PC-9 (cell line): Measurements from ENCODE around the gene OR13C5.

Experiments used
- CTCF ChIP-seq: fragments of 200-600 bp; sonication (generic); conservative IDR thresholded peaks from 2 replicates; pipeline ENCODE4 v1.6.1; 2017; ENCODE audit warnings: mixed run types, antibody characterized with exemption, mild to moderate bottlenecking, moderate library complexity
- EZH2 ChIP-seq: fragments of 200-600 bp; sonication (generic); IDR thresholded peaks from 2 replicates; pipeline ENCODE4 v1.8.0; 2017; ENCODE audit warnings: antibody characterized with exemption, low read depth

DNA sequence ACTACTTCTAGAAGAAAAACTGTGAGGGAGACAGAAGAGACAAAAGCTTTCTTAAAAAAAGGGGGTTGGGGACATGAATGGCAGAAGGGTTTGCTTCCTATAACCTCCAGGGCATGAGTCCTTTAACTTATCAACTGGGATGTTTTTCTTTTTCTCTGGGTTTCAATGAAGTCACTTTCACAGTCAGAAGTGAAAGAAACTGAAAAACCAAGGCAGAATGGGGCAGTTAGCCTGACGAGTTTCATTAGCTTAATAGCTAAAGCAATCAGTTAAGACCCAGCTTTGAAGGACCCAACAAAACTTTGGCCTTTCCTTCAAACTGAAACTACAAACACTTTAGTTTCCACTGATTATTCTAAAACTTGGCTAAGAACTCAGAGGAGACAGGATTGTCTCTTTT lies 34.9 kb downstream of the OR13C5 start:
- TF ChIP-seq CTCF: no peak
- TF ChIP-seq EZH2: no peak
